Stimulated activated CD4-positive, alpha-beta T cell treated with anti-CD3 and anti-CD28 coated beads, Interleukin-15, amount 100 ng/mL, for 24 hours (primary cell): ENCODE results near the gene LDB3.

Source experiments
- DNase-seq: peaks from one replicate; pipeline ENCODE4 v3.0.0-alpha.2; 2020

LDB3 gene

GRCh38 chr10:86742230-86742629 is 73.9 kb downstream of the LDB3 start:
- DNase-seq: no peak

- DNase-seq: no peak
These were observed 75.9 kb downstream of the LDB3 start for GRCh38 chr10:86744067-86744725.

- no peak for DNase-seq
These were observed 79.7 kb downstream of the LDB3 start for GRCh38 chr10:86747796-86748581.

- DNase-seq: no peak
These were observed 81.5 kb downstream of the LDB3 start for GRCh38 chr10:86749854-86750253.

GRCh38 chr10:86751477-86751876 is 83.2 kb downstream of the LDB3 start:
- DNase-seq: no peak

- no peak for DNase-seq
These were observed 84.0 kb downstream of the LDB3 start for GRCh38 chr10:86752311-86752710.

- no peak for DNase-seq
These were observed 84.7 kb downstream of the LDB3 start for GRCh38 chr10:86753051-86753450.

- DNase-seq: no peak
These were observed 85.5 kb downstream of the LDB3 start for GRCh38 chr10:86753638-86754434.

- DNase-seq: no peak
These were observed 87.1 kb downstream of the LDB3 start for GRCh38 chr10:86755454-86755739.

GRCh38 chr10:86755740-86756510 is 87.6 kb downstream of the LDB3 start:
- peak; percentile 91 for DNase-seq

GRCh38 chr10:86756511-86757112 is 88.3 kb downstream of the LDB3 start, which contains the start of gene BMPR1A:
BMPR1A (plus strand) TSS chr10:86756619; CDS start chr10:86876019, 119,400 bp downstream.
- DNase-seq: no peak

GRCh38 chr10:86757113-86757972 is 89.0 kb downstream of the LDB3 start:
- DNase-seq: peak; percentile 41

GRCh38 chr10:86758189-86759072 is 90.1 kb downstream of the LDB3 start:
- no peak for DNase-seq

- DNase-seq: no peak
These were observed 90.9 kb downstream of the LDB3 start for GRCh38 chr10:86759073-86759672.

- no peak for DNase-seq
These were observed 95.1 kb downstream of the LDB3 start for GRCh38 chr10:86763404-86763803.

GRCh38 chr10:86765548-86765947 is 97.2 kb downstream of the LDB3 start:
- DNase-seq: no peak

GRCh38 chr10:86768412-86769062 is 100.2 kb downstream of the LDB3 start:
- no peak for DNase-seq

GRCh38 chr10:86769991-86770390 is 101.7 kb downstream of the LDB3 start:
- DNase-seq: no peak

- DNase-seq: no peak
These were observed 102.2 kb downstream of the LDB3 start for GRCh38 chr10:86770412-86770960.
